Effector memory CD4-positive, alpha-beta T cell (primary cell): ENCODE measurements around the gene BCHE.

Experiments used
- DNase-seq, 3 donors: peaks; one replicate each; pipeline ENCODE4 v3.0.0-alpha.2; 2020
- H3K27ac ChIP-seq: 2 replicates; pipeline ENCODE4 v1.7.0; 2013; ENCODE audit warnings: mild to moderate bottlenecking, low read length, moderate library complexity; ENCODE audit not compliant: insufficient read depth, poor library complexity, severe bottlenecking
- H3K27me3 ChIP-seq: replicated peaks from 2 replicates; pipeline ENCODE4 v1.7.0; 2013; ENCODE audit warnings: mild to moderate bottlenecking, low read length; ENCODE audit not compliant: insufficient read depth, control insufficient read depth, poor library complexity, severe bottlenecking
- H3K36me3 ChIP-seq: 2 replicates; pipeline ENCODE4 v1.7.0; 2013; ENCODE audit warnings: mild to moderate bottlenecking, low read length, moderate library complexity; ENCODE audit not compliant: control insufficient read depth, insufficient read depth
- H3K4me1 ChIP-seq: 2 replicates; pipeline ENCODE4 v1.7.0; 2013; ENCODE audit warnings: low read length, mild to moderate bottlenecking; ENCODE audit not compliant: control insufficient read depth, insufficient read depth, poor library complexity, severe bottlenecking
- H3K4me3 ChIP-seq: 2 replicates; pipeline ENCODE4 v1.7.0; 2013; ENCODE audit warnings: low read length, low read depth, mild to moderate bottlenecking; ENCODE audit not compliant: insufficient read depth, poor library complexity, severe bottlenecking
- H3K9me3 ChIP-seq: 2 replicates; pipeline ENCODE4 v1.7.0; 2013; ENCODE audit warnings: mild to moderate bottlenecking, low read length, moderate library complexity; ENCODE audit not compliant: control insufficient read depth

BCHE gene

DNA sequence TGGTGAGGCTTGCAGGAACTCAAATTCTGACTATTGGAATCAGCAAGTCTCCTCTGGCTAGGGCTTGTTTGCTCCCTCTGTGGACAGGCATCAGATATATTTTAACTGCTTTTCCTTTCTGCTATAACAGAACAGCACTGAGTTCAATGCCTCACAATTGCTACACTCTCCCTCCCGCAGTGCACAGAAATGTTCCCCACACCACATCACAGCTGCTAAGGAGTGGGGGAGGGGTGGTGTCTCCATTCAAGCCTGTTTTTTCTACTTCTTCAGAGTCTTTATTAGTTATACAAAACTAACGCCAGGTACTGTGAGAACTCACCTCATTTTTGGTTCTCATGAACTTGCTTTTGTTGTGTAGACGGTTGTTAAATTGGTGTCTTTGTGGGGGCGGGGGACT lies 68.5 kb downstream of the BCHE start:
- DNase-seq: no peak
- Histone ChIP-seq H3K27me3 (no peaks in the 10 kb centered on the region), H3K4me1 (no peaks in the 10 kb centered on the region), H3K27ac (no peak overlapping the region), H3K9me3 (no peaks in the 10 kb centered on the region), H3K36me3 (no peaks in the 10 kb centered on the region), H3K4me3 (no peak overlapping the region)

DNA sequence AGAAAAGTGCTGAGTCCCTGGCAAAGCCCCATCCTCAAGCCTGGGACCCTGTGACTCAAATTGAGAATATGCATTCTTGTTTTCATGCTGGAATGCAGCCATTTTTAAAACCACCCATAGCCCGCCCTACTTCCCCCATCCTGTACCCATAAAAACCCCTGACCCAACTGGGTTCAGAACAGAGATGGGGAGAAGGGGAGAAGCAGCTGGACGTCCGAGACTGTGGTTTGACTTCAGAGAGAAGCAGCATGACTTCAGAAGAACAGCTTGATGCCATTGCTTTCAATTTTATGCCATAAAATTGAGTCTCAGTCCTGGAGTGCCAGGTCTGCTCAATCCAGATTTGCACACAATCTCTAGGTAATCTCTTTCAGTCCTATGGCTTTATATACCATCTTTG lies 78.2 kb downstream of the BCHE start:
- no peak overlapping the region for H3K4me3 ChIP-seq
- no peaks in the 10 kb centered on the region for H3K36me3 ChIP-seq
- DNase-seq: no peak
- H3K27ac ChIP-seq: no peak overlapping the region
- H3K27me3 ChIP-seq: no peaks in the 10 kb centered on the region
- no peaks in the 10 kb centered on the region for H3K4me1 ChIP-seq
- no peaks in the 10 kb centered on the region for H3K9me3 ChIP-seq

DNA sequence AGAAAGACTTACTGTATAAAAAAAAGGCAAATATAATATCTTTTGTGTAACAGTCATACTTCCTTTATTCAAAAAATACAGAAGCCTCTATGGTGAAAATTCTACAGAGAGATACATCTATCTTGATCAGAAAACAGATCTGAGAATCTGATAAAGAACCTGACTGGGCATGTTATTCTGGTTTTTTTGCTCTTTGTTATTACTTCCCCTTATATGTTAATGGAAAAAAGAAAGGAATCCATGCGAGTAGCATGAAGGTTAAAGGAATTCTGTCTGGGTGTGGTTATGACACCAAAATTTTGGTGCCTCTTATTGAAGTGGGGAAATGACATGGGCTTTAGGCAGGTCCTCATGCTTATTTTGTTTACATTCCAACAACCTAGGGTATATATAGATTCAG lies 81.7 kb downstream of the BCHE start:
- Histone ChIP-seq H3K4me3 (no peak overlapping the region), H3K36me3 (no peaks in the 10 kb centered on the region), H3K27ac (no peak overlapping the region), H3K4me1 (no peaks in the 10 kb centered on the region), H3K27me3 (no peaks in the 10 kb centered on the region), H3K9me3 (no peaks in the 10 kb centered on the region)
- no peak for DNase-seq

DNA sequence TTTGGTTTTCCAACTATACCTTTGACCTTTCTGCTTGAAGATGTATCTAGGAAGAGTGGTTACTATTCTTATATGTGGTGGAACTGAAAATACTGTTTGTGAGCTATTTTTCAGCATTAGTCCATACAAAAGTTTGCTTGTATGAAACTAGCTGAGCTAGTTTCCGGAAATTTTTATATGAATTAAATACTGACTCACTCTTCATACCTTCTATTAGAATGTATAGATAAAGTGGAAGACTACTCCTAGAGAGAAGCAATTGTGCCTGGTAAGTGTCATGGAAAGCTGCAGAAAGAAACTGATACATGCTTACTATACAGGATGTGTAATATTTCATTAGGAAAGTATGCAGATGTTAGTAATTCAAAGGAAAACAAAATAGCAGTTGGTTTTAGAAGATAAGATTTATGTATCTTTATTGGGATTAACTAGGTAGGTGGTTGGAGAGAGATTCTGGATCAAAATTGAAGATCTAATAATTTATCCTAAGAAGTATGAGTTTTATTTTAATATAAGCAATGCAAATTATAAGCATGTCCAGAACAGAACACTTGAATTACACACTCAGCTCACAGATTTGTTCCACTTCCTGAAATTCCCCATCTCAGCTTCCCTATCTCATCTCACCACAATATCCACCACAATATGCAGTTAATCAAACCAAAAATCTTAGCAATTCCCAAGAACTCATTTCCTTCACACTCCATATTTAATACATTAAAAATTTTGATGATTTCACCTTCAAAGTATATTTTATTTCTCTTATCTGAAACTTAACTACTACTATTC lies 82.8 kb downstream of the BCHE start:
- H3K27ac ChIP-seq: no peak overlapping the region

DNA sequence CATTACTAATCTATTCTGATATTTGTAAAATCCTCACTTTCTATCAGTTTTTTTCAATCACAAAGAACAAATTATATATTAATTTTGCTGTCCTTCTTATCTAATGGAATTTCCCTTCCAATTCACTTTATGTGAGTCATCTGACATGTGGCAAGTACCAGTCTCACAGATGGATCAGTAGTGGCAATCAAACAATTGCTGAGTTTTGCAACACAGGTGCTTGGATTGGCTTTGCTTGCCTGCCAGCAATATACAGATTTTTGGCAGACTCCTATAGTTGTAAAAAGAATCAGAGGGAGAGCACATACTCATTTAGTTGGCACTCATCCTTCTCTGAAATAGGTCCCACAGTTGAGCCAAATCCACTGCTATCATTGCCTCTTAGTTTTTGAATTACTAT lies 83.7 kb downstream of the BCHE start:
- Histone ChIP-seq H3K27me3 (no peaks in the 10 kb centered on the region), H3K27ac (no peak overlapping the region), H3K4me3 (no peak overlapping the region), H3K4me1 (no peaks in the 10 kb centered on the region), H3K9me3 (no peaks in the 10 kb centered on the region), H3K36me3 (no peaks in the 10 kb centered on the region)
- DNase-seq: no peak

More for the DNA sequence above, 82.8 kb downstream of the BCHE start:
- DNase-seq: no peak
- Histone ChIP-seq H3K27me3 (no peaks in the 10 kb centered on the region), H3K9me3 (no peaks in the 10 kb centered on the region), H3K36me3 (no peaks in the 10 kb centered on the region), H3K4me3 (no peak overlapping the region), H3K4me1 (no peaks in the 10 kb centered on the region)

DNA sequence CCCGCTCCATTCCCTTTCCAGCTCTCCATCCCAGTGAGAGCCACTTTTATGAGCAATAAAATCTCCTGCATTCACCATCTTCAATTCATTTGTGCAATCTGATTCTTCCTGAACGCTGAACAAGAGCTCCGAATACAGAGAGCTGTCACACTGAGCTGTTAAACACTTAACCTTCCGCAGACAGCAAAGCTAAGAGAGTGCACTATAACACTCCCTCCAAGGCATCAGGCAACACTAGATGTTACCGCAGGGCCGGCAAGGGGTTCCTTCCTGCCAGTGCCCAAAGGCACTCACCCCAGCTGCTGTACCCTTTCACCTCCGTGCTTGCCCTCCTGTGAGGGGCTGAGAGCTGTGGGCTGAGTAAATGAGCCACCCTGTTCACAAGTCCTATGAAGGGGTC lies 85.6 kb downstream of the BCHE start:
- Histone ChIP-seq H3K27ac (no peak overlapping the region), H3K4me1 (no peaks in the 10 kb centered on the region), H3K9me3 (no peaks in the 10 kb centered on the region), H3K4me3 (no peak overlapping the region), H3K36me3 (no peaks in the 10 kb centered on the region), H3K27me3 (no peaks in the 10 kb centered on the region)
- no peak for DNase-seq

DNA sequence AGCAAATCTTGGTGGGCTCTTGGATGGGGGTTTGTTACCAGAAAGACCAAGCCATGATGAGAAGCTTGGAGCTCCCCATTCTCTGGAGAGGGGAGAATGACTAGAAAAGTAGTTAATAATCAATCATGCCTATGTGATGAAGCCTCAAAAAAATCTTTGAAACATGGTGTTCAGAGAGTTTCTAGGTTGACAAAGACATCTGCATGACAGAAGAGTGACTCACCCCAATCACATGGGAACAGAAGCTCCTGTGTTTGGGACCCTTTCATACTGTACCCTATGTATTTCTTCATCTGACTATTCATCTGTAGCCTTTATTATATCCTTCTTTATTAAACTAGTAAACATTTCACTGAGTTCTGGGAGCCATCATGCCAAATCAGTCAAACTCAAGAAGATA lies 87.4 kb downstream of the BCHE start:
- no peaks in the 10 kb centered on the region for H3K36me3 ChIP-seq

DNA sequence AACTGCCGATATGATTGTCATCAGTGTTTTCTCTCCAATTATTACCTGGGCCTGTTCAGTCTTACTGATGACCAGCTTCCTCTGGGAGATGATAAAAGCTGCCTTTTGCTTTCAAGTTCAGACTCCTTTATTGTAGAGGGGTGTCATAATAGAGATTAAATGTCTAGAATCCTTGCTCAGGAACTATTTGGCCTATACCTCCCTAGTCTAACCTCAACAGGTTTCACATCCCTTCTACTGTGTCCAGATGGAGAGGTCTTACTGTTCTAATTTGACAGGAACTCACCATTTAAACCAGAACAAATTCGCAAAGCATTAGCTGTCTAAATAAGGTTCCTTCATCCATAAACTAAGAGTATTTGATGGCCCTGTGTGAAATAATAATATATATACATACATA lies 88.0 kb downstream of the BCHE start:
- no peaks in the 10 kb centered on the region for H3K27me3 ChIP-seq
- H3K27ac ChIP-seq: no peak overlapping the region
- H3K9me3 ChIP-seq: no peaks in the 10 kb centered on the region
- no peaks in the 10 kb centered on the region for H3K4me1 ChIP-seq
- DNase-seq: no peak
- H3K4me3 ChIP-seq: no peak overlapping the region
- no peaks in the 10 kb centered on the region for H3K36me3 ChIP-seq

More for the DNA sequence above, 87.4 kb downstream of the BCHE start:
- no peaks in the 10 kb centered on the region for H3K4me1 ChIP-seq
- H3K9me3 ChIP-seq: no peaks in the 10 kb centered on the region
- no peak for DNase-seq
- no peak overlapping the region for H3K27ac ChIP-seq
- H3K4me3 ChIP-seq: no peak overlapping the region
- H3K27me3 ChIP-seq: no peaks in the 10 kb centered on the region

DNA sequence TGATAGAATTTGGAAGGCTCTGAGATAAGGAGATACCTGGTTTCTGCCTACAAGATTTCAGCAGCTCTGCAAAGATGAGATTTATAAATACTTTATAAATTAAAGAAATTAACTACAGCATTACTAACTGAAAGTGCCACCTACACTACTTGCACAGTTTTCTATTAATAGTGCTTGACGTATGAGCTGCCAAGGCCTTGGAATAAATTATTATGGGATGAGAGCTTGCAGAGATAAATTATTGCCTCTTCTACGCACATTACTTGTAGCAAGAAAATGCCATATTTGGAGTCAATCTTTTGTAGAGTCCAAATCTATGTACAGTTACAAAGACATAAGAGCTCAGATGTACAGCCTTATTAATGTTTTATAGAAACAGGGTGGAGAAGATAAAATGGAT lies 89.1 kb downstream of the BCHE start:
- Histone ChIP-seq H3K27me3 (no peaks in the 10 kb centered on the region), H3K4me3 (no peak overlapping the region), H3K9me3 (no peaks in the 10 kb centered on the region), H3K27ac (no peak overlapping the region), H3K36me3 (no peaks in the 10 kb centered on the region), H3K4me1 (no peaks in the 10 kb centered on the region)
- DNase-seq: no peak

DNA sequence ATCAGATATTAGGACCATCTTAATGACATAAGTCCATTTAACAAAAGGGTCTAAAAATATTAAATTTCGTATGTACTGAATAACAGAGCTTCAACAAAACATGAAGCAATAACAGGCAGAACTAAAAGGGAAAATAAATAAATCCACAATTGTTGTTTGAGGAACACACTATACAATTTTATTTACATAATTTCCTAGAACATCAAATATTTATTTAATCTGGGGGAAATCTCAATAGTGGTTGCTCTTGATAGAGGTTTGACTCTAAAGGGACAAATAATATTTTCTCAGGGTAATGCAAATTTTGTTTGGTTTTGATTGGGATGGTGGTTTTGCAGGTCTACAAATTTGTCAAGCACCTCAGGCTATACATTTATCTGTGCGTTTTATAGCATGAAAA lies 90.3 kb downstream of the BCHE start:
- DNase-seq: no peak
- Histone ChIP-seq H3K36me3 (no peaks in the 10 kb centered on the region), H3K27ac (no peak overlapping the region), H3K4me3 (no peak overlapping the region), H3K4me1 (no peaks in the 10 kb centered on the region), H3K9me3 (no peaks in the 10 kb centered on the region), H3K27me3 (no peaks in the 10 kb centered on the region)
